ENCODE data around the gene TGFB1. TPM values are rescaled to one million over a fixed set of nuclear protein-coding genes. Genes with fewer than 3 reads are reported as not detected.

TGFB1 gene
- total and polyA plus RNA-seq, 9 donors, result 4.0 to 25.4 (median 20.7) TPM

GRCh38 chr19:41330481-41330880, 23.2 kb downstream of the TGFB1 start:
- DNase-seq, result no peak
- peaks cover 8% of the 10 kb centered on the region for H3K27me3 ChIP-seq (ENCODE audit: control insufficient read depth, insufficient read depth, low read length)
- H3K9me3 ChIP-seq (replicated peaks; ENCODE audit: control insufficient read depth, low read depth, low read length), result no peaks in the 10 kb centered on the region
- H3K4me3 ChIP-seq (ENCODE audit: low read length), result no peak overlapping the region
- no peak overlapping the region for H3K27ac ChIP-seq (ENCODE audit: low read length)
- peaks cover 2% of the 10 kb centered on the region for H3K36me3 ChIP-seq (ENCODE audit: control insufficient read depth, insufficient read depth, low read length)
- 100% methylated on average over 2 of the region's 4 CpGs for WGBS (ENCODE audit: insufficient coverage)
- H3K4me1 ChIP-seq (ENCODE audit: control insufficient read depth, insufficient read depth, low read length), result peaks cover 45% of the 10 kb centered on the region

DNA sequence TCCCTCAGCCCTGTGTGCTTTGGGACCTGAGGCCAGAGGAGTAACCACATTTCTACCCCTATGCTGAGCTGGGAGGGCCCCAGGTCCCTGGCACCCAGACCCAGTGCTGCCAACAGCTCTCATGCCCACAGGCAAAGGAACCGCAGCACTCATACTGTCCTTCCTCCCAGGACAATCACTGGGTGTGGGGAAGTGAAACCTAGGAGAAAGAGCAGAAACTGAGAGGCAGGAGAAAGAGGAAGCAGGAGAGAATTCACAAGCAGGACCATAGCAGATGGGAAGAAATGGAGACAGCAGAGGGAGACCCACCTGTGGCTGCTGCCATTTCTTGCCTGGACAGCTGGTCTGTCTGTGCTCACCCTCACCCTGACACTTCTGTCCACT, 24.9 kb downstream of the TGFB1 start:
- H3K4me3 ChIP-seq (ENCODE audit: low read length), result no peak overlapping the region
- H3K9me3 ChIP-seq (replicated peaks; ENCODE audit: control insufficient read depth, low read depth, low read length), result no peaks in the 10 kb centered on the region
- peak overlapping the region; percentile 37 for H3K27ac ChIP-seq (ENCODE audit: low read length)
- H3K27me3 ChIP-seq (ENCODE audit: control insufficient read depth, insufficient read depth, low read length), result peaks cover 8% of the 10 kb centered on the region
- DNase-seq, result peak; percentile 74
- WGBS (ENCODE audit: insufficient coverage), result no CpG with 5 or more reads among the region's 1 CpG
- peaks cover 61% of the 10 kb centered on the region for H3K4me1 ChIP-seq (ENCODE audit: control insufficient read depth, insufficient read depth, low read length)
- peaks cover 9% of the 10 kb centered on the region for H3K36me3 ChIP-seq (ENCODE audit: control insufficient read depth, insufficient read depth, low read length)

DNA sequence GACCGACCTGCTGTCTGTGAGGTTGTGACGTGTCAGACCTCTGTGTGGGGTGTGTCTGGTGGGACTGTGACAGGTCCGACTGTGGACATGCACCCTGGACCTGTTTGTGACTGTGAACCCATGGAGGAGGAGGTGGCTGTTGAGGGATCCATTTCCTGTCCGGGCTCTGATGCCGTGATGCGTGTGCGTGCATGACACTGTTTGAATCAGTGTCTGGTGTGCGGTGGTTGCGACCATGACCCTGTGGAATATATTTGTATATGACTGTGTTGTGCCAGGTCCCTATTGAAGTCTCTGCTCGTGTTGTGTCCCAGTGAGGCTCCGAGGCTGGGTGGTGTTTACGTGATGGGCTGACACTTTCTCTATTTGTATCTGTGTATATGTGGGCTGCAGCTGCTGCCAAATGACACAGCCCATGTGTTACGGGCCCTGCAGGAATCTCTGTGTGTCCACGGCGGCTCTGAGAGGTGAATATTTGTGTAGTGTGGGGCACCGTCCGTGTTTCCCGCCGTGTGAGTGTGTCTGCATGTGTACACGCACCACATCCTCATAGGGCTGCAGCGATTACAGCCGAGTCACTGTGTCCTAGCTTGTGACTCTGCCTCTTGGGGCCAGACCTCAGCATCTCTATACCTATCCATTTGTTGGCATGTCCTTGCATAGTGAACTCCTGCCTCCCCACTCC, 25.4 kb downstream of the TGFB1 start:
- H3K4me3 ChIP-seq (ENCODE audit: low read length), result no peak overlapping the region
- H3K36me3 ChIP-seq (ENCODE audit: control insufficient read depth, insufficient read depth, low read length), result peaks cover 13% of the 10 kb centered on the region
- peak overlapping the region; percentile 80 for H3K27ac ChIP-seq (ENCODE audit: low read length)
- H3K9me3 ChIP-seq (replicated peaks; ENCODE audit: control insufficient read depth, low read depth, low read length), result no peaks in the 10 kb centered on the region
- peaks cover 8% of the 10 kb centered on the region for H3K27me3 ChIP-seq (ENCODE audit: control insufficient read depth, insufficient read depth, low read length)
- WGBS (ENCODE audit: insufficient coverage), result 58% methylated on average over 13 of the region's 22 CpGs
- peak; percentile 42 for DNase-seq
- peaks cover 67% of the 10 kb centered on the region for H3K4me1 ChIP-seq (ENCODE audit: control insufficient read depth, insufficient read depth, low read length)

DNA sequence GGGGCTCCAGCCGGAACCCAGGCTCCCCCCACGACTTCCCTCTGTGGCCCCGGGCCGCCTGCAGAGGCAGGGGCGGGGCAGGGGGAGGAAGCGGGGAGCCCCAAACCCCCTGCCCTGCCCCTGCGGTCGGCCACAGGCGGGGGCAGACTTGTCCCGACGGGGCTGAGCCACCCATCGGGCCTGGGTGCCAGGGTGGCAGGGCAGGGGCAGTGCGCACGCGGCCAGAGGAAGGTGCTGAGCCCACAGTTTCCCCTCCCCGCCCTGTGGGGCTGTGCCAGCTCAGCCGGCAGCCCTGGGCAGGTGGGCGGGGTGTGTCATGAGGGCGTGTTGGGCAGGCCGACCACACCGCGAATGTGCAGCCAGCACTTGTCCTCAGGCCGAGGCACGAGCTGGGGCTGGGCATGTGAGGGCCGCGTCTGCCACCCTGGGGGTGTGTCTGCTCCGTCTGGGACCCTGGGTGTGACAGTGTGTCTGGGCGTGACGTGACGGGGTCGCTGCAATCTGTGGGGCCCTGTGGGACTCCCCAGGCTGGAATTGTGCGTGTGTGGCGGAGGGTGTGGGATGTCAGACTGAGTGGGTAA, 26.1 kb downstream of the TGFB1 start:
- Histone ChIP-seq H3K27ac (ENCODE audit: low read length) (peak overlapping the region; percentile 80), H3K9me3 (replicated peaks; ENCODE audit: control insufficient read depth, low read depth, low read length) (no peaks in the 10 kb centered on the region), H3K4me1 (ENCODE audit: control insufficient read depth, insufficient read depth, low read length) (peaks cover 73% of the 10 kb centered on the region), H3K4me3 (ENCODE audit: low read length) (peak overlapping the region; percentile 22), H3K27me3 (ENCODE audit: control insufficient read depth, insufficient read depth, low read length) (peaks cover 8% of the 10 kb centered on the region), H3K36me3 (ENCODE audit: control insufficient read depth, insufficient read depth, low read length) (peaks cover 19% of the 10 kb centered on the region)
- peak; percentile 75 for DNase-seq
- 24% methylated on average over 24 of the region's 33 CpGs for WGBS (ENCODE audit: insufficient coverage)

GRCh38 chr19:41327076-41327575, 26.6 kb downstream of the TGFB1 start:
- Histone ChIP-seq H3K27me3 (ENCODE audit: control insufficient read depth, insufficient read depth, low read length) (peaks cover 8% of the 10 kb centered on the region), H3K9me3 (replicated peaks; ENCODE audit: control insufficient read depth, low read depth, low read length) (no peaks in the 10 kb centered on the region), H3K4me1 (ENCODE audit: control insufficient read depth, insufficient read depth, low read length) (peaks cover 73% of the 10 kb centered on the region), H3K27ac (ENCODE audit: low read length) (peak overlapping the region; percentile 80), H3K4me3 (ENCODE audit: low read length) (peak overlapping the region; percentile 22), H3K36me3 (ENCODE audit: control insufficient read depth, insufficient read depth, low read length) (peaks cover 25% of the 10 kb centered on the region)
- peak; percentile 48 for DNase-seq
- WGBS (ENCODE audit: insufficient coverage), result 33% methylated on average over 3 of the region's 13 CpGs

GRCh38 chr19:41325947-41326706, 27.6 kb downstream of the TGFB1 start:
- H3K4me3 ChIP-seq (ENCODE audit: low read length), result peak overlapping the region; percentile 24
- H3K27ac ChIP-seq (ENCODE audit: low read length), result peak overlapping the region; percentile 74
- H3K36me3 ChIP-seq (ENCODE audit: control insufficient read depth, insufficient read depth, low read length), result peaks cover 32% of the 10 kb centered on the region
- 10% methylated on average over 24 of the region's 30 CpGs for WGBS (ENCODE audit: insufficient coverage)
- no peaks in the 10 kb centered on the region for H3K9me3 ChIP-seq (replicated peaks; ENCODE audit: control insufficient read depth, low read depth, low read length)
- peaks cover 8% of the 10 kb centered on the region for H3K27me3 ChIP-seq (ENCODE audit: control insufficient read depth, insufficient read depth, low read length)
- peak; percentile 57 for DNase-seq
- peaks cover 76% of the 10 kb centered on the region for H3K4me1 ChIP-seq (ENCODE audit: control insufficient read depth, insufficient read depth, low read length)

GRCh38 chr19:41325640-41325946, 28.1 kb downstream of the TGFB1 start:
- WGBS (ENCODE audit: insufficient coverage), result 8% methylated on average over 10 of the region's 10 CpGs

DNA sequence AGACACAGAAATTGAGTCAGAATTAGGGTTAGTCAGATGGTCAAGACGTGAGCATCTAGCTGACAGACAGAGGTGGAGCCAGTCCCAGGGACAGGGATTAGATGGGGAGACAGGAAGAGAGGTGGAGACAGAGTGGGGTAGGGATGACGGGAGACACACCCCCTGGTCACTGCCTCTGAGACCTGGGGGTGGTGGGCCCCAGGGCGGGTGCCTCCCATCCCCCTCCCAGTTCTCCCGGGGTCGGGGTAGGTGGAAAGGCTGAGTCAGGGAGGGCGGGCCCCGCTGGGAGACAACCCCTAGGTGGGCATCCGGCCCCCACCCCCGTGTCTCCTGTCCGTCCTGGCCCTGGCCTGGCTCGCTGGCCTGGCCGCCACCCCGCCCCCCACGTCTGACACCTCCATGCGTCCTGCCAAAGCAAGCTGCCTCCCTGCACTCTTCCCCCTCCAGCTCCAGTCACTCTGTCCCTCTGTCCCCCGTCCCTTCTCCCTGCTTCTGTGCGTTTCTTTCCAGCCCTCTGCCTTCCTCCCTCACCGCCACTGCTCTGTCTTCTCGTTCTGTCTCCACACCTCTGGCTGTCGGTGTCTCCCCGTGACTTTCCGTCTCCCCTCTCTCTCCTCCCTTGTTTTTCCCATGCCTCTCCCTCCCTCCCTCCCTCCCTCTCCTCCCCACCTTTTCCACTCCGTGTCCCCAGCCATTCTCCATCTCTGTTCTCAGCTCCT, 28.6 kb downstream of the TGFB1 start:
- Histone ChIP-seq H3K4me3 (ENCODE audit: low read length) (peak overlapping the region; percentile 24), H3K27ac (ENCODE audit: low read length) (peak overlapping the region; percentile 74), H3K4me1 (ENCODE audit: control insufficient read depth, insufficient read depth, low read length) (peaks cover 74% of the 10 kb centered on the region), H3K9me3 (replicated peaks; ENCODE audit: control insufficient read depth, low read depth, low read length) (no peaks in the 10 kb centered on the region), H3K27me3 (ENCODE audit: control insufficient read depth, insufficient read depth, low read length) (peaks cover 8% of the 10 kb centered on the region), H3K36me3 (ENCODE audit: control insufficient read depth, insufficient read depth, low read length) (peaks cover 40% of the 10 kb centered on the region)
- 3% methylated on average over 17 of the region's 23 CpGs for WGBS (ENCODE audit: insufficient coverage)
- DNase-seq, result peak; percentile 62

More at GRCh38 chr19:41325640-41325946, 28.1 kb downstream of the TGFB1 start:
- DNase-seq, result no peak
- H3K36me3 ChIP-seq (ENCODE audit: control insufficient read depth, insufficient read depth, low read length), result peaks cover 37% of the 10 kb centered on the region
- H3K4me3 ChIP-seq (ENCODE audit: low read length), result peak overlapping the region; percentile 24
- H3K27ac ChIP-seq (ENCODE audit: low read length), result peak overlapping the region; percentile 74
- H3K27me3 ChIP-seq (ENCODE audit: control insufficient read depth, insufficient read depth, low read length), result peaks cover 8% of the 10 kb centered on the region
- H3K9me3 ChIP-seq (replicated peaks; ENCODE audit: control insufficient read depth, low read depth, low read length), result no peaks in the 10 kb centered on the region
- peaks cover 74% of the 10 kb centered on the region for H3K4me1 ChIP-seq (ENCODE audit: control insufficient read depth, insufficient read depth, low read length)

DNA sequence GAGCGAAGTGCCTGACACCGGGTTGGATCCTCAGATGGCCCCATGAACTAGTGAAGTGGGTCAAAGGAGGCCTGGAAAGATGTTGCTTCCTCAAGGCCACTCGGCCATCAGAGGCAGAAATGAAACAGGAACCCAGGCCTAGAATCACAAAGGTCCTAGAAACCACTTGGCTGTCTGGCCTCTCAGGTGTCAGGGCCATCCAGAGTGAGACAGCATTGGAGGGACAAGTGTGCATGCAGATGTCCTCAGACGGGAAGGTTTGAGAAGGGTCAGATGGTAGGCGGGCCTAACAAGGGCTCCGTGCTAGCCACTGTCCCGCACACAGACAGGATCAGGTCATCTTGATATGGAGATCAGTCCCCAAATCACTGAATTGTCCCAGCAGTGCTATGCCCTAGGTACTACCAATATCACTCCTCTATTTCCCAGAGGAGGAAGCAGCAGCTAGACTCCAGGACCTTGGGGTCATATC, 29.5 kb downstream of the TGFB1 start:
- Histone ChIP-seq H3K4me1 (ENCODE audit: control insufficient read depth, insufficient read depth, low read length) (peaks cover 73% of the 10 kb centered on the region), H3K27me3 (ENCODE audit: control insufficient read depth, insufficient read depth, low read length) (peaks cover 8% of the 10 kb centered on the region), H3K27ac (ENCODE audit: low read length) (peak overlapping the region; percentile 59), H3K36me3 (ENCODE audit: control insufficient read depth, insufficient read depth, low read length) (peaks cover 48% of the 10 kb centered on the region), H3K4me3 (ENCODE audit: low read length) (no peak overlapping the region), H3K9me3 (replicated peaks; ENCODE audit: control insufficient read depth, low read depth, low read length) (no peaks in the 10 kb centered on the region)
- 48% methylated on average over 4 of the region's 7 CpGs for WGBS (ENCODE audit: insufficient coverage)
- no peak for DNase-seq
